Fibroblast of gingiva (primary cell): ENCODE measurements around the gene ZNF436.

ENCODE experiments used
- DNase-seq: peaks from one replicate; pipeline ENCODE4 v3.0.0-alpha.2; 2011; ENCODE audit warnings: low read depth

The ZNF436 gene

DNA sequence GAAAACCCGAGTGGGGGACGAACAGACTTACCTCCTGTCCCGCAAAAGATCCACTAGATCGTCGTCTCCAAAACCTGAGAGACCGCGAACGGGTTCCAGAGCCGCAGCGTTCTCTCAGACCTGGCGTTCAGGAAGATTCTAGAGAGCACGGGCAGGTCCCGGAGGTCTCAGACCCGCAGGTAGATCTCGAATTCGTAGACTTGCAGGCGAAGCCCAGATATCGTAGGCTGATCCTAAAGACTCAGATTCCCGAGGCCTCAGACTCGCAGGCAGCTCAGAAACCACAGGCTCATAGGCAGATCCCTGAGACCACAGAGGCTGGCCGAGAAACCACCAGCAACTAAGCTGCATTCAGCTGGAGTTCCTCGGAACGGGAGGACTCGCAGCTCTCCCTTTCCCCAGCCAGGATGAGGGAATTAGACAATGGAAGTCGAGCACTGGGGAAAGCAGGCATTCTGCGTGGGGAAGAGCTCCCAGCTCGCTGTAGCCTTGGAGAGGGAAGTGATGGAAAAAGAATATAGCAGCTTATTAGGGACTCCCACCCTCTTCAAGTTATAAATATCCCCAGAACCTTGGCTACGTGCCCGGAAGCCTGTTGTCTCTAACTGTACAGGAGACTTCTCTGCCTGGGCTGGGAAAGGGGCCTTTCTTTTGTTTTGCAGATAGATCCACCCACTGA, at the start of gene ZNF436:
ZNF436 (minus strand) TSS at position 502 of the 679 bp plus-strand sequence. CDS start 1,831 bp downstream, outside the sequence.
- DNase-seq: peak; percentile 77

GRCh38 chr1:23419180-23419579, 49.5 kb upstream of the ZNF436 start:
- no peak for DNase-seq

DNA sequence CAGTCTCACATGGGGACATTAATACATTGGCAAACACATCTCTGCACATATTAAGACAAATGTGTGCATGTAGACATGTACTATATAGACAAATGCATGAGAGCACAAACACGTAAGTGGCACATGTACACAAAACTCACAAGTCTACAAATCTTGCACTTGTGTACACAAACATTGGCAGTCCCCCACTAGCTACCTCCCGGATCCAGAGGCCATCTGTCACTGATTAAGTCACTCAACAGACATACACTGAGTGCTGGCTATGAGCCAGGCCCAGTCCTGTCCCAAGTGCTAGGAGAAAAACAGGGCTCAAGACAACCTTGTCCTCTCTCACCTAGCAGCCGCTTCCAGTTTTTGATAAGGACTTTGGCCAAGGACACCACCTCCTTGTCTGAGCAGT, 47.9 kb upstream of the ZNF436 start:
- DNase-seq: peak; percentile 46

- no peak for DNase-seq
Observed at GRCh38 chr1:23416964-23417363, 47.3 kb upstream of the ZNF436 start.

- no peak for DNase-seq
Observed at GRCh38 chr1:23408797-23409290, 39.2 kb upstream of the ZNF436 start.

DNA sequence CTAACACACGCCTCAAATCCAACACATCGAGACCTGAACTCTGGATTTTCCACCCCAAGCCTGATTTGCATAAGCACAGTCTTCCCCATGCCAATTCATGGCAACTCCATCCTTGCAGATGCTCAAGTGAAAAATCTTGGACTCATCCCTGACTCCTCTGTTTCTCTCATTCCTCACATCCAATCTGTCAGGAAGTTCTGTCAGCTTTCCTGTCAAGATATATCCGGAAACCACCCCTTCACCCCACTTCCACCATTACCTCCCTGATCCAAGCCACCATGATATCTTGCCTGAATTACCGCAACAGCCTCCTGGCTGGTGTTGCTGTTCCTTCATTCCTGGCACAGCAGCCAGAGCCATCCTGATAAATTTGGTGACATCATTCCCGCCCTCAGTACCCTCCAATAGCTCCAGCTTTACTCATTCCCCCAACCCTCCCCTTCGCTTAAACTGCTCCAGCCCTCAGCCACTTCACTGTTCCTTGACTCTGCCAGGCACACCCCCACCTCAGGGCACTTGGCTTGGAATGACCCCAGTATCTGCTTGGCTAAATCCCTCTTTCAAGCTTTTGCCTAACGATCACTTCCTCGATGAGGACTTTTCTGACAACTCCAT, 37.5 kb upstream of the ZNF436 start:
- DNase-seq: no peak

GRCh38 chr1:23405946-23406345, 36.3 kb upstream of the ZNF436 start:
- no peak for DNase-seq

DNA sequence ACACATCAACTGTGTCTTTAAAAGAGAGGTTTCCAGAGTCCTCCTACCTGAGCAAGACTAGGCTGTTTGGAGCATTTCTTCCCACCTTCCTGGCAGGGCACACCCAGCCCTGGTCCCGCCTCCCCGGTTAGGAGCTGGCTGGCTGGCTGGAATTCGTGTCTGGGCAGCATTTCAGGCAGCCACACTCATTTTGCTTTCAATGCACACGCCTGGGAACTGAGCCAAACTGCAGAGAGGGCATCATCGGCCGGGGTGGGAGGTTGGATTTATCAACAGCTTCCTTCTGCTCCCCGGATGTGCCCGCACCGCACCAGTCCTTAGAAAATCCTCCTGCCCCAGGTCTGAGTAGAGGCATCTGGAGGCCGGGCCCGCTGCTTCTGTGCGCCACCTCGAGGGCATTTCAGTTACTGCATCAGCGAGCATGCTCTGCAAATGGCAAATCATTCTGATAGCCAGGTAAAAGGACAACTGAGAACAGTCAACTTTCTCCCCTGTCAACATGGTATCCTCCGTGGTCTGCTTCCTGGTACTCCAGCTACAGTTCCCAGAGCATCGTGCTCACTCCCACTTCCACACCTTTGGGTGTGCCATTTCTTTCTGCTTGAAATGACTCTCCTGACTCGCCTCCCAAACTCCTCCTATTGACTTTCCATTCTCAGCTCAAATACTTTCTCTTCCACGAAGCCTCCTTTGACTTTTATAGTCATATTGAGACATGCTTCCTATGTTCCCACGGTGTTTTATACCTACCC, 34.3 kb upstream of the ZNF436 start:
- DNase-seq: peak; percentile 88

- no peak for DNase-seq
Observed at GRCh38 chr1:23403355-23403734, 33.7 kb upstream of the ZNF436 start.

DNA sequence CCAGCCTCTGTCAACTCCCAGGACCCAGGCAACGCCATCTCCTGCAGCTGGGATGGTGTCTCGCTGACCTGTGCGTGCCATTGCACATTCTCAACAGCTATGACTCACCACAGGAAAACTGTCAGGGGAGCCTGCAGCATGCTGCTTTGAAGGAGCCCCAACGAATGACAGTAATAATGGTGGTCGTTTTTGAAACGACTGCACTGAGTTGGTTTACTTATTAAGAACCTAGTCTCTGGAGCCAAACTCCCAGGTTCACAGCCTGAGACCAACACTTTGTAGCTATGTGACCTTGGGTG, 33.4 kb upstream of the ZNF436 start:
- peak; percentile 36 for DNase-seq

DNA sequence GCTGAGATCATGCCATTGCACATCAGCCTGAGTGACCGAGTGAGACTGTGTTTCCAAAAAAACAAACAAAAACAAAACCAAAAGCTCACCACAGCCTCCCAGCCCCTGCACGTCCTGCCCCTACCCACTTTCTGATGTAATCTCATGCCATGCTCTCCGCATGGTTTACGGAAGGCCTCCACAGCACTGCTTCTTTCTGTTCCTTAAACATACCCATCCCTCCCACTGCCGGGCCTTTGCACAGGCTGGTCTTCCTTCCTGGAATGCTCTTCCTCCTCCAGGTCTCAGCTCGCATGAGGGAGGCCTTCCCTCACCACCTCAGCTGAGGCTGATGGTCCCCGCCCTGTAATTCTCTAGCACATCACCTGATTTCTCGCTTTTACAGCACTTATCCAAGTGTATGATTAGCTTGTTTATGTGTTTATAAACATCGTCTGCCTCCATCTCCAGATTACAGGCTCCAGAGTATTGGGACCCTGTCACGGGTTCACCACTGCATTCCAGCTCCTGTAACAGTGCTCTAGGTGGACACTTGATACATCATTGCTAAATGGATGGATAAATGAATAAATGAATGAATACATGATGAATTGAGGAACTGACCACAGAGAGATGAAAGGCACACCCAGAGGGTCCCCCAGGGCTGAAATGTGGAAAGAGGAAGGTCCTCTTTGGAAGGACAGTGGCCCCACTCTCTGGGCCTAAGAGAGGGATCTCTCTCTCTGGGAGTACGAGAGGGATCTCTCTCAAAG, 32.8 kb upstream of the ZNF436 start:
- peak; percentile 38 for DNase-seq

DNA sequence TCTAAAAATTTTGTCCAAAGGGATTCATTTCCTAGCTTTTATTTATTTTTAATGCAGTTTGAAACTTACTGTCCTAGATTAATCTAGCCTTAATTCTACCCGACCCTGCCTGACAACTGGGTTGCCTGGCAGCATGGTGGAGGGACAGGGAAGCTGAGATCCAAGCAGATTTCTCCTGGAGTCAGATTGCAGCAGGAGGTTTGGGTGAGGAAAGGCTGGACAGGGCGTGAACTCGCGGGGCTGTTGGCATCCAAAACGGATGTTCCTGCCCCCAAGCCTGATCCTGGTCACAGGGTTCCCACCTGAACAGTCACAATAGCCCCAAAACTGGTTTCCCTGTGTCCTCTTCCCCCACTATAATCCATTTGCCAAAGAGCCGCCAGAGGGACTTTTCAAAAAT, 31.7 kb upstream of the ZNF436 start:
- no peak for DNase-seq

GRCh38 chr1:23400324-23401114, 30.9 kb upstream of the ZNF436 start:
- peak; percentile 80 for DNase-seq

DNA sequence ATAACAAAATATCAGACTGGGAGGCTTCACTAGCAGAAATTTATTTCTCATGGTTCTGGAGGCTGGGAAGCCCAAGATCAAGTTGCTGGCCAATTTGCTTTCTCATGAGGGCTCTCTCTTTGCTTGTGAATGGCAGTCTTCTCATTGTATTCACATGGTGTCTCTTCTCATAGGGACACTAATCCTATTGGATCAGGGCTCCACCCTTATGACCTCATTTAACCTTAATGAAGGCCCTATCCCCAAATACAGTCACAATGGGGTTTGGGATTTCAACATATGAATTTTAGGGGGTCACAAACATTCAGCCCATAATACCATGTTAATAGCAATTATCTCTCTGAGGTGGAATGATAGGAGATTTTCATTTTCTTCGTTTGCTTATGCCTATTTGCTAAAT, 29.6 kb upstream of the ZNF436 start:
- DNase-seq: no peak

- no peak for DNase-seq
Observed at GRCh38 chr1:23397908-23398307, 28.3 kb upstream of the ZNF436 start.

- DNase-seq: no peak
Observed at GRCh38 chr1:23396380-23396779, 26.7 kb upstream of the ZNF436 start.

- no peak for DNase-seq
Observed at GRCh38 chr1:23395849-23396248, 26.2 kb upstream of the ZNF436 start.

GRCh38 chr1:23395154-23395724, 25.6 kb upstream of the ZNF436 start:
- no peak for DNase-seq

- peak; percentile 93 for DNase-seq
Observed at GRCh38 chr1:23394684-23395083, 25.0 kb upstream of the ZNF436 start.

GRCh38 chr1:23394181-23394580, 24.5 kb upstream of the ZNF436 start:
- DNase-seq: peak; percentile 10

DNA sequence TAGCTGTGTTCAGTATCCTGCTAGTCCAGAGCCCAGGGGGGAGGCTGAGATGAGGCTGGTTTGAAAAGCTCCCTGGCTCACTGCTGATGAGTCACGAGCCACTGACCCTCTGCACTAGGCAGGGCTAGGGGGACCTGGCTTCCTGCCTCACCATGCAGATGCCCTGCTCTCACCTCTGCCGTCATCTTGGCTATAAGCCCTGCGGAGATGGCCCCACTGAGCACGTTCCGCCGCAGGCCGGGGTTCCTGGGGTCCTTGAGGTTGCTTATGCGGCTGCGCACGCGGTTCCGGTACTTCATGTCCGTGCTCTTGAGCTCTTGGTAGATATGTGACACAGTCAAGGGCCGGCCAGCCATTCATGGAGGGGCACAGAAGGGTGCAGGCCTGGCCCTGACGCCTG, 24.1 kb upstream of the ZNF436 start:
- no peak for DNase-seq
